DMS114 treated with DMSO at 0.1 percent for 48 hours (cell line): Measurements from ENCODE around the gene NIT2.
A peak's percentile ranks its signal among the peaks of the same experiment; 100 is the strongest.
"Not testable (repeated sequence)": the region's sequence is repeated elsewhere in the genome, so short reads cannot be mapped to it uniquely, and the experiment has no call there.

Experiments
- DNase-seq: peaks from one replicate; lab custom pipeline; 2025; ENCODE audit not compliant: unreplicated experiment; lab: John Stamatoyannopoulos, UW

The NIT2 gene

GRCh38 chr3:100334488-100335351 lies at the start of gene NIT2:
Gene NIT2, plus strand, starts transcription at chr3:100334757. Its CDS starts 35 bp downstream, at chr3:100334792.
- DNase-seq: peak; percentile 45

- DNase-seq: no peak
These were observed 46.2 kb upstream of the NIT2 start for GRCh38 chr3:100288288-100288894.

- no peak for DNase-seq
These were observed 45.2 kb upstream of the NIT2 start for GRCh38 chr3:100289339-100289738.

GRCh38 chr3:100295089-100295488 lies 39.5 kb upstream of the NIT2 start:
- no peak for DNase-seq

GRCh38 chr3:100297784-100298183 lies 36.8 kb upstream of the NIT2 start:
- DNase-seq: no peak

GRCh38 chr3:100299016-100299415 lies 35.5 kb upstream of the NIT2 start:
- DNase-seq: no peak

GRCh38 chr3:100306695-100307094 lies 27.9 kb upstream of the NIT2 start:
- no peak for DNase-seq

- DNase-seq: no peak
These were observed 24.1 kb upstream of the NIT2 start for GRCh38 chr3:100310355-100310965.

- DNase-seq: no peak
These were observed 23.5 kb upstream of the NIT2 start for GRCh38 chr3:100311011-100311410.

- DNase-seq: peak; percentile 23
These were observed 17.9 kb upstream of the NIT2 start for GRCh38 chr3:100316641-100317069.

GRCh38 chr3:100317912-100318311 lies 16.6 kb upstream of the NIT2 start:
- DNase-seq: no peak

GRCh38 chr3:100319951-100320350 lies 14.6 kb upstream of the NIT2 start:
- DNase-seq: no peak

GRCh38 chr3:100324044-100324443 lies 10.5 kb upstream of the NIT2 start:
- no peak for DNase-seq

- DNase-seq: no peak
These were observed 8.7 kb upstream of the NIT2 start for GRCh38 chr3:100325827-100326226.

- DNase-seq: not testable (repeated sequence)
These were observed 7.2 kb upstream of the NIT2 start for GRCh38 chr3:100327377-100327776.

- DNase-seq: no peak
These were observed 4.6 kb upstream of the NIT2 start for GRCh38 chr3:100329800-100330489.

- DNase-seq: no peak
These were observed 3.9 kb upstream of the NIT2 start for GRCh38 chr3:100330651-100331050.

GRCh38 chr3:100331660-100332059 lies 2.9 kb upstream of the NIT2 start:
- no peak for DNase-seq

GRCh38 chr3:100333051-100333450 lies 1.5 kb upstream of the NIT2 start:
- no peak for DNase-seq

GRCh38 chr3:100333970-100334487 lies 528 bp upstream of the NIT2 start:
- DNase-seq: no peak

GRCh38 chr3:100335434-100335833 lies 877 bp downstream of the NIT2 start:
- no peak for DNase-seq
